Ovary (tissue), 9 donors: ENCODE results near the gene GRM5. TPM values are rescaled to one million over a fixed set of nuclear protein-coding genes. Genes with fewer than 3 reads are reported as not detected.

Experiments used
- DNase-seq, 5 donors: peaks; one replicate each; pipeline ENCODE4 v3.0.0-alpha.2; 2019 to 2020
- H3K27ac ChIP-seq, 2 donors: fragments of 200-600 bp; one replicate each; pipeline versions ENCODE4 v1.5.1 to v1.8.0; 2019 to 2022
- H3K27me3 ChIP-seq: fragments of 200-600 bp; one replicate; pipeline ENCODE4 v1.8.0; 2022
- H3K36me3 ChIP-seq: fragments of 200-600 bp; sonication (generic); one replicate; pipeline ENCODE4 v1.5.1; 2019
- H3K4me1 ChIP-seq: one replicate; pipeline ENCODE4 v1.8.1; 2013; ENCODE audit warnings: mild to moderate bottlenecking, moderate library complexity; ENCODE audit not compliant: insufficient read depth
- H3K4me3 ChIP-seq: fragments of 200-600 bp; sonication (generic); one replicate; pipeline ENCODE4 v1.5.1; 2017
- H3K9me3 ChIP-seq, 2 donors: fragments of 200-600 bp in 1 of 2; sonication (generic) in 1 of 2; one replicate each; pipeline versions ENCODE4 v1.5.1 to v1.8.1; 2013 to 2019; ENCODE audit warnings: mild to moderate bottlenecking in 1 of 2, moderate library complexity in 1 of 2
- CTCF ChIP-seq, 3 donors: fragments of 450-650 bp in 2 of 3; fragments of 200-600 bp in 1 of 3; IDR thresholded peaks; one replicate each; pipeline versions ENCODE4 v1.5.1 to v1.8.0; 2016 to 2022; ENCODE audit warnings: antibody characterized with exemption in 3 of 3, mild to moderate bottlenecking in 1 of 3
- EP300 ChIP-seq: sonication (generic); formaldehyde crosslinking; IDR thresholded peaks from one replicate; pipeline ENCODE4 v1.6.1; 2017; ENCODE audit warnings: antibody characterized with exemption
- POLR2A ChIP-seq: fragments of 450-650 bp; IDR thresholded peaks from one replicate; pipeline ENCODE4 v1.6.1; 2017; ENCODE audit warnings: antibody characterized with exemption, mild to moderate bottlenecking, moderate library complexity
- WGBS, 3 donors: extraction: QIAGEN DNeasy Blood & Tissue Kit in 1 of 3; methylation state at CpG; one replicate each; pipeline versions ENCODE4 v1.1.5 to v1.1.7; 2013 to 2017; 5-methylcytosine and 5-hydroxymethylcytosine counted together
- intact Hi-C, 4 donors: fragments of 100-400 bp; cut with DNase I; formaldehyde crosslinking; loops; one replicate each; pipeline versions ENCODE4 v1.11.0 to v1.15.1; 2022 to 2023
- polyA plus RNA-seq, 2 donors: library from polyadenylated mRNA; stranded (reverse); fragments of 200-250 nt in 1 of 2; fragments of 350-450 nt in 1 of 2; fragmentation: Illumina TruSeq in 1 of 2; extraction: RNeasy Lipid Tissue Mini Kit (QIAGEN cat#74804) in 1 of 2; gene quantifications; one replicate each; pipeline ENCODE4 v1.2.3, GENCODE V29; 2013 to 2014
- total RNA-seq, 7 donors: library from RNA; depleted of rRNA in 2 of 7; stranded (reverse); fragments of >200 nt in 2 of 7; fragmentation: NEBNext Ultra II Directional in 3 of 7; extraction: Animal tissue kit (Norgen Biotek cat#: 25700) in 3 of 7; gene quantifications; one replicate each; pipeline versions ENCODE4 v1.1.0 to v1.2.4, GENCODE V29; 2016 to 2023
- donor health status: DM: no; HTN: no; CAD: no; lungs with moderate emphysema.
- donor health status: DM: no; HTN: no; CAD: no.
- donor health status: Bipolar disorder and iron deficiency.
- donor health status: DM: yes; HTN: yes; CAD: no.
- donor health status: DM: no; HTN: no; CAD: no.
- donor health status: DM: yes; HTN: yes; CAD: no.

The GRM5 gene
- total and polyA plus RNA-seq, 9 donors = under 0.01 to 0.03 TPM; not detected in 7

GRCh38 chr11:88617226-88617625 is 448.6 kb downstream of the GRM5 start:
- H3K27me3 ChIP-seq = no peaks in the 10 kb centered on the region

GRCh38 chr11:88604260-88604659 is 461.5 kb downstream of the GRM5 start:
- TF ChIP-seq POLR2A = no peak
- TF ChIP-seq EP300 = no peak
- no peak for TF ChIP-seq CTCF (IDR thresholded peaks at IDR 0.05)
- intact Hi-C loops = no loop called here
- Histone ChIP-seq H3K4me3 (no peak overlapping the region), H3K4me1 (peaks cover 2% of the 10 kb centered on the region), H3K36me3 (no peaks in the 10 kb centered on the region), H3K27ac (peak overlapping the region in 1 of 2 donors; percentile 60), H3K27me3 (no peaks in the 10 kb centered on the region), H3K9me3 (no peaks in the 10 kb centered on the region)
- WGBS, 3 donors = 21 to 35% (median 25%) methylated on average over 2 of the region's 2 CpGs
- no peak for DNase-seq

More at GRCh38 chr11:88617226-88617625, 448.6 kb downstream of the GRM5 start:
- Histone ChIP-seq H3K9me3 (no peaks in the 10 kb centered on the region), H3K27ac (no peak overlapping the region), H3K4me1 (no peaks in the 10 kb centered on the region), H3K36me3 (no peaks in the 10 kb centered on the region), H3K4me3 (no peak overlapping the region)
- 68 to 78% (median 72%) methylated on average over 1 of the region's 1 CpG for WGBS, 3 donors
- intact Hi-C loops = loop anchor here in 1 of 4 donors (1.0 kb wide), 1 partner anchor 38 kb away; no protein-coding TSS in a partner anchor
- no peak for TF ChIP-seq EP300
- TF ChIP-seq POLR2A = no peak
- TF ChIP-seq CTCF (IDR thresholded peaks at IDR 0.05) = no peak
- DNase-seq = no peak

- Histone ChIP-seq H3K36me3 (no peaks in the 10 kb centered on the region), H3K27ac (peak overlapping the region in 1 of 2 donors; percentile 60), H3K27me3 (no peaks in the 10 kb centered on the region), H3K4me1 (peaks cover 2% of the 10 kb centered on the region), H3K4me3 (no peak overlapping the region), H3K9me3 (no peaks in the 10 kb centered on the region)
- intact Hi-C loops = no loop called here
- WGBS, 3 donors = 48 to 56% (median 51%) methylated on average over 3 of the region's 3 CpGs
- DNase-seq = no peak
- TF ChIP-seq POLR2A = no peak
- TF ChIP-seq EP300 = no peak
- no peak for TF ChIP-seq CTCF (IDR thresholded peaks at IDR 0.05)
Measured at GRCh38 chr11:88603091-88603867, 462.5 kb downstream of the GRM5 start.

DNA sequence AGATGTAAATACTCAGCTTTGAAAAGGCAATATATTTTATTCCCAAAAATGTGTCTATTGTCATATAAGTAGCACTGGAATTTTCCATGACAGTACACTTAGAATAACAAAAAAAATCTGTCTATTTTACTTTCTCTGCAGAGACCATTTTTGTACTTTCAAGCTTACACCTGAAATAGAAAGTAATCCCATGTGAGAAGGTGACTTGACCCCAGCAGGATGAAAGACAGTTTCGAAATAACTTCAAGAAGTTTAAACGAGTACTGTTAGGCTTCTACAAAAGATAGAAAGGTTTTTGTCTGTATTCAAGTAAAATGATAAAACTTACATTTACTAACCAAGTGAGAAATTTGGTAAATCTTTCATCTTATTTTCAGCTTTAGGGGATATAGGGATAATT is 468.4 kb downstream of the GRM5 start:
- intact Hi-C loops = no loop called here
- WGBS, 3 donors = 70 to 82% (median 71%) methylated on average over 2 of the region's 2 CpGs

More for the DNA sequence above, 468.4 kb downstream of the GRM5 start:
- H3K27ac ChIP-seq = no peak overlapping the region
- no peaks in the 10 kb centered on the region for H3K9me3 ChIP-seq
- no peaks in the 10 kb centered on the region for H3K36me3 ChIP-seq
- H3K4me3 ChIP-seq = no peak overlapping the region
- TF ChIP-seq POLR2A (no peak), EP300 (no peak), CTCF (IDR thresholded peaks at IDR 0.05) (no peak)
- H3K4me1 ChIP-seq = no peaks in the 10 kb centered on the region
- no peak for DNase-seq
- H3K27me3 ChIP-seq = no peaks in the 10 kb centered on the region
